GM12872 (cell line): Measurements from ENCODE around the gene STK4.

Source experiments
- TF ChIP-seq, protein P1 (sequence below): IDR thresholded peaks from 3 replicates; pipeline ENCODE4 v1.5.1; 2011; ENCODE audit warnings: low read depth, mild to moderate bottlenecking, low read length, moderate library complexity; ENCODE audit not compliant: insufficient read depth

STK4 gene

GRCh38 chr20:45115386-45115774, 149.1 kb downstream of the STK4 start:
- TF ChIP-seq, protein P1, sequence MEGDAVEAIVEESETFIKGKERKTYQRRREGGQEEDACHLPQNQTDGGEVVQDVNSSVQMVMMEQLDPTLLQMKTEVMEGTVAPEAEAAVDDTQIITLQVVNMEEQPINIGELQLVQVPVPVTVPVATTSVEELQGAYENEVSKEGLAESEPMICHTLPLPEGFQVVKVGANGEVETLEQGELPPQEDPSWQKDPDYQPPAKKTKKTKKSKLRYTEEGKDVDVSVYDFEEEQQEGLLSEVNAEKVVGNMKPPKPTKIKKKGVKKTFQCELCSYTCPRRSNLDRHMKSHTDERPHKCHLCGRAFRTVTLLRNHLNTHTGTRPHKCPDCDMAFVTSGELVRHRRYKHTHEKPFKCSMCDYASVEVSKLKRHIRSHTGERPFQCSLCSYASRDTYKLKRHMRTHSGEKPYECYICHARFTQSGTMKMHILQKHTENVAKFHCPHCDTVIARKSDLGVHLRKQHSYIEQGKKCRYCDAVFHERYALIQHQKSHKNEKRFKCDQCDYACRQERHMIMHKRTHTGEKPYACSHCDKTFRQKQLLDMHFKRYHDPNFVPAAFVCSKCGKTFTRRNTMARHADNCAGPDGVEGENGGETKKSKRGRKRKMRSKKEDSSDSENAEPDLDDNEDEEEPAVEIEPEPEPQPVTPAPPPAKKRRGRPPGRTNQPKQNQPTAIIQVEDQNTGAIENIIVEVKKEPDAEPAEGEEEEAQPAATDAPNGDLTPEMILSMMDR, result no peak

DNA sequence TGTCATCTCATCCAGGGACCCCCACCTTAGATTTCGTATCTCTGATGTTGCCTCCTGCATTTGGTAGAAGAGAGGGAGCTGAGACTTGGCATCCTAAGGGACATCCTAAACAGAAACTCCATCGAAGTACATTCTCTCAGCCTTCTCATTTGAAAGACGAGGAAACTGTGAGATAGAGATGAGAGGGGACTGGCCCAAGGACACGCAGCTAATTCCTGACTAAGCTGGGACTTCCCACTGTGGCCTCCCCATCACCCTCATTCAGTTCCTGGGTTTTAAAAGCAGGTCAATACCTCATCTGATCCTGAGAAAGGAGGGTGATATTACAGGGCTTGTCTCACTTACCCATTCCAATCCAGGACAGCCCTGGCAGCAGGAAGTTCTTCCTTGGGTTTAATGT, 149.5 kb downstream of the STK4 start:
- TF ChIP-seq, protein P1, result no peak

- TF ChIP-seq, protein P1, result no peak
Measured at GRCh38 chr20:45117581-45117980, 151.3 kb downstream of the STK4 start.

DNA sequence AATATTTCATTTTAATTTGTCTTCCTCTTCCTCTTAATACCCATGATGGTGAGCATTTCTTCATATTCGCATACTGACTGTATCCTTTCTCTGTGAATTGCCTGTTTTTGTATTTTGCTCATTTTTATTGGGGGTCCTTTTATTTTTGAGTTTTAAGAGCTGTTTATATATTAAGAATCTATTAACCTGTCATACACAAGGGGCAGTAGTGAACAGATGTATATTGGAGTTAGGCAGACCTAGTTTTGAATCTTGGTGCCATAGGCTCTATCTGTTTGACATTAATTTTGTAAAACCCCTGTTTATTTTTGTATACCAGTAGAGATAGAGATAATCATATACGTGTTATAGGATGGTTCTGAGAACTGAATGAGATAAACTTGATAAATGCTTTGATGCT, 151.7 kb downstream of the STK4 start:
- TF ChIP-seq, protein P1, result no peak

DNA sequence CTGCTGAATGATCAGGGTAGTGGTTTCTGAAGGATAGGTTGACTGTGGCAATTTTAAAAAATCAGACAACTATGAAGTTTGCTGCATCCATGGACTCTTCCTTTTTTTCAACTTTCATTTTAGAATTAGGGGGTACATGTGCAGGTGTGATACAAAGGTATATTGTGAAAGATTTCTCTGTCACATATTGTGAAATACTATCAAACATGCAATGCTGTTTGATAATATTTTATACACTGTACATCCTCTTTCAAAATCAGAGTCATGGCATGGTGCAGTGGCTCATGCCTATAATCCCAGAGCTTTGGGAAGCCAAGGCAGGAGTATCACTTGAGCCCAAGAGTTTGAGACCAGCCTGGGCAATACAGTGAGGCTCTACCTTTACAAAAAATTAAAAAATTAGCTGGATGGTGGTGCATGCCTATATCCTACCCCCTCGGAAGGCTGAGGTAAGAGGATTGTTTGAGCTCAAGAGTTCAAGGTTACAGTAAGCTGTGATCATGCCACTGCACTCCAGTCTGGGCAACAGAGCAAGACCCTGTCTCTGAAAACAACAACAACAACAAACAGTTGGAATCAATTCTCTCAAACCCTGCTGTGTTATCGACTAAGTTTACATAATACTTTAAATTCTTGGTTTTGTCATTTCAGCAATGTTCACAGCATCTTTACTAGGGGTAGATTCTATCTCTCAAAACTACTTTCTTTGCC, 153.4 kb downstream of the STK4 start:
- TF ChIP-seq, protein P1, result no peak

GRCh38 chr20:45121388-45121787, 155.1 kb downstream of the STK4 start:
- TF ChIP-seq, protein P1, result no peak

DNA sequence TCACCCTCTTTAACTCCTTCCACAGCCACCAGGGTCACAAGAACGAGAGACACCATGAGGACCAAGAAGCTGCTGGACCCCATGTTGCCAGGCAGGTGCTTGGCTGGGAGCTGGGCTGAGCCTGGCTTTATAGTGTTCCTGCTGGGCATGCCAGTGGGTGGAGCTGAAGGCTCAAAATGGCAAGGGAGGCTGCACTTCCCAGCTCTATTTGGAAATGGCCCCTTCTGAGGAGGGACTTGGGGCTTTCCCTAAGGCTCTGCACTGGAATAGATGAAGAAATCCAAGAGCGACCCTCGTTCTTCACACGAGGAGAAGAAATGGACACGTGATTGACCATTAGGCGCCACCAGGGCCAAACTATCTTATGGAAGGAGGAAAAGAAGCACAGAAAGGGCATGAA, 158.1 kb downstream of the STK4 start, which contains the start of gene WFDC12:
WFDC12 (minus strand) TSS at position 101 of the 400 bp plus-strand sequence; CDS start at position 83, 18 bp downstream.
- TF ChIP-seq, protein P1, result no peak

DNA sequence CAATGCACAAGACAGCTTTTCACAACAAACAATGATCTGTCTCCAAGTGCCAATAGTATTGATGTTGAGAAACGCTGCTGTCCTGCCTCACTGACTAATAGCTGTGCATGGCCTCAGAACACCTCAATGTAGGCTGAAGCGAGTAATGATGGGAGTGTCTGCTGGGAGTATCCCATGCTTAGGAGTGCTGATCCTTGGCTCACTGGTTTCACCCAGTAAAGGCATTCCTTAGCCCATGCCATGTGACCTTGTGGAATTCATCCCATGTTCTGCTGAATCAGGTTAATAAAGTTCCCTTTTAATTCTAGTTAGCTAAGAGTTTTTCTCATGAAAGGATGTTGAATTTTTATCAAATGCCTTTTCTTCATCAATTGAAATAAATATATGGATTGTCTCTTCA, 161.8 kb downstream of the STK4 start:
- TF ChIP-seq, protein P1, result no peak
